HUES48 (cell line): Measurements from ENCODE around the gene SLC35F5.

Experiments used
- H3K27ac ChIP-seq: one replicate; pipeline ENCODE4 v1.7.0; 2013; ENCODE audit warnings: low read depth, low read length, inconsistent platforms
- H3K27me3 ChIP-seq: 2 replicates; pipeline ENCODE4 v1.6.1; 2013; ENCODE audit warnings: mild to moderate bottlenecking, low read length; ENCODE audit not compliant: control insufficient read depth, insufficient read depth
- H3K36me3 ChIP-seq: 2 replicates; pipeline ENCODE4 v1.6.1; 2013; ENCODE audit warnings: low read length; ENCODE audit not compliant: control insufficient read depth, insufficient read depth
- H3K4me1 ChIP-seq: 2 replicates; pipeline ENCODE4 v1.6.1; 2013; ENCODE audit warnings: mild to moderate bottlenecking, low read length; ENCODE audit not compliant: control insufficient read depth, insufficient read depth
- H3K4me3 ChIP-seq: 2 replicates; pipeline ENCODE4 v1.5.1; 2013; ENCODE audit warnings: mild to moderate bottlenecking, low read depth, low read length
- H3K9ac ChIP-seq: 2 replicates; pipeline ENCODE4 v1.6.1; 2013; ENCODE audit warnings: mild to moderate bottlenecking, low read depth, low read length, moderate library complexity
- H3K9me3 ChIP-seq: 2 replicates; pipeline ENCODE4 v1.6.1; 2013; ENCODE audit warnings: low read length; ENCODE audit not compliant: control insufficient read depth, insufficient read depth

Gene SLC35F5, protein sequence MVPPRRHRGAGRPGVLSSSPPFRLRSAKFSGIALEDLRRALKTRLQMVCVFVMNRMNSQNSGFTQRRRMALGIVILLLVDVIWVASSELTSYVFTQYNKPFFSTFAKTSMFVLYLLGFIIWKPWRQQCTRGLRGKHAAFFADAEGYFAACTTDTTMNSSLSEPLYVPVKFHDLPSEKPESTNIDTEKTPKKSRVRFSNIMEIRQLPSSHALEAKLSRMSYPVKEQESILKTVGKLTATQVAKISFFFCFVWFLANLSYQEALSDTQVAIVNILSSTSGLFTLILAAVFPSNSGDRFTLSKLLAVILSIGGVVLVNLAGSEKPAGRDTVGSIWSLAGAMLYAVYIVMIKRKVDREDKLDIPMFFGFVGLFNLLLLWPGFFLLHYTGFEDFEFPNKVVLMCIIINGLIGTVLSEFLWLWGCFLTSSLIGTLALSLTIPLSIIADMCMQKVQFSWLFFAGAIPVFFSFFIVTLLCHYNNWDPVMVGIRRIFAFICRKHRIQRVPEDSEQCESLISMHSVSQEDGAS

GRCh38 chr2:113756355-113757137 lies at the start of gene SLC35F5:
TSS of gene SLC35F5 (minus strand) at chr2:113756642. CDS start at chr2:113756409, 233 bp downstream.
- Histone ChIP-seq H3K9me3 (no peaks in the 10 kb centered on the region), H3K9ac (peak within 1 kb of the TSS; percentile 92), H3K27me3 (no peaks in the 10 kb centered on the region), H3K27ac (peak within 1 kb of the TSS; percentile 86), H3K4me1 (0 out of 2 replicates have a peak, but pooled peaks cover 4% of the 10 kb centered on the region), H3K4me3 (peak within 1 kb of the TSS; percentile 83), H3K36me3 (peaks cover 8% of the 10 kb centered on the region)

DNA sequence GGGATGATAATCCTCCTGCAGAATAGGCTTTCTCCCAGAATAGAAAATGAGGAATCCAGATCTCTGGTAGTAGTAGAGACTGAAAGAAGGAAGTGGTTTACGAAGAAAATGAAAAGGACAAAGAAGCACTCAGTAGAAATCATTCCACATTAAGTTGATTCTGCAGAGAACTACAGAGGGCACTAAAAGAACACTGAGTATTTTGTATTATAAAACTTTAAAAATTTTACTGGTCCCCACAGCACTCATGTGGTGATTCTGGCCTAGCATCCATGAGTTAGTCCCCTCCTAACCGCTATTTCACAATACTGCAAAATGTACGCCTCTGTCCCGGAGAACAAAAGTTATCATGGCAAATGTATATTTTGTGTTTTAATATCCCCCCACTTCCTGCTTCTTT lies 42.9 kb upstream of the SLC35F5 start:
- Histone ChIP-seq H3K27ac (no peak overlapping the region), H3K36me3 (no peaks in the 10 kb centered on the region), H3K4me1 (peaks cover 7% of the 10 kb centered on the region; the same call in 1 of the 2 replicates), H3K9ac (no peak overlapping the region), H3K27me3 (no peaks in the 10 kb centered on the region), H3K9me3 (no peaks in the 10 kb centered on the region), H3K4me3 (no peak overlapping the region)

GRCh38 chr2:113797237-113797636 lies 40.8 kb upstream of the SLC35F5 start:
- no peaks in the 10 kb centered on the region for H3K27me3 ChIP-seq
- H3K4me1 ChIP-seq: peaks cover 5% of the 10 kb centered on the region; the same call in 1 of the 2 replicates
- no peaks in the 10 kb centered on the region for H3K36me3 ChIP-seq
- H3K9ac ChIP-seq: no peak overlapping the region
- no peak overlapping the region for H3K4me3 ChIP-seq
- H3K9me3 ChIP-seq: no peaks in the 10 kb centered on the region
- no peak overlapping the region for H3K27ac ChIP-seq

- H3K9me3 ChIP-seq: no peaks in the 10 kb centered on the region
- H3K27ac ChIP-seq: no peak overlapping the region
- no peak overlapping the region for H3K9ac ChIP-seq
- H3K36me3 ChIP-seq: no peaks in the 10 kb centered on the region
- no peaks in the 10 kb centered on the region for H3K27me3 ChIP-seq
- H3K4me3 ChIP-seq: no peak overlapping the region
- no peaks in the 10 kb centered on the region for H3K4me1 ChIP-seq
Measured at GRCh38 chr2:113796592-113797175, 40.2 kb upstream of the SLC35F5 start.

DNA sequence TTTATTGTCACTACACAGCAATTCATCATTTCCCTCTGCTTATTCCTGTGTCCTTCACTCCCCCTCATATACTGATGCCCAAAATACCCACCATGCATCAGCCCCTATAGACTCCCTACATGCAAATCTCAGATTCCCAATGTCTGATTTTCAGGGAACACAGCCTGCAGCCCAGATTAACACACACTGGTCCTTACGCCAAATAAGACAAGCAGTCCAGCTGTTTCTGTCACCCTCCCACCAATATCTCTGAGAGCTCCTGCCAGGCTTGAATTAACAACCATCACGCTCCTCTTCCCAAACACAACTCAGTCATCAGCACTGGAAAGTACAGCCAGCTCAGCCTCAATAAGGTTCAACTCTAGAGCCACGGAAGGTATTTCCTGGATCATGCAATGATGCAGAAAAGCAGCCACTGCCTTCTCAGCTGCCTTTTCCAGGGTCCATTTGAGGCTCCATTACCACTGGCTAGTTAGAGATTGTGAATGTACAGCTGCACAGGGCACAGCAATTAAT lies 39.0 kb upstream of the SLC35F5 start:
- Histone ChIP-seq H3K9ac (no peak overlapping the region), H3K9me3 (no peaks in the 10 kb centered on the region), H3K4me1 (no peaks in the 10 kb centered on the region), H3K4me3 (no peak overlapping the region), H3K27me3 (no peaks in the 10 kb centered on the region), H3K27ac (no peak overlapping the region), H3K36me3 (no peaks in the 10 kb centered on the region)

- no peak overlapping the region for H3K27ac ChIP-seq
Measured at GRCh38 chr2:113791697-113792590, 35.5 kb upstream of the SLC35F5 start.

DNA sequence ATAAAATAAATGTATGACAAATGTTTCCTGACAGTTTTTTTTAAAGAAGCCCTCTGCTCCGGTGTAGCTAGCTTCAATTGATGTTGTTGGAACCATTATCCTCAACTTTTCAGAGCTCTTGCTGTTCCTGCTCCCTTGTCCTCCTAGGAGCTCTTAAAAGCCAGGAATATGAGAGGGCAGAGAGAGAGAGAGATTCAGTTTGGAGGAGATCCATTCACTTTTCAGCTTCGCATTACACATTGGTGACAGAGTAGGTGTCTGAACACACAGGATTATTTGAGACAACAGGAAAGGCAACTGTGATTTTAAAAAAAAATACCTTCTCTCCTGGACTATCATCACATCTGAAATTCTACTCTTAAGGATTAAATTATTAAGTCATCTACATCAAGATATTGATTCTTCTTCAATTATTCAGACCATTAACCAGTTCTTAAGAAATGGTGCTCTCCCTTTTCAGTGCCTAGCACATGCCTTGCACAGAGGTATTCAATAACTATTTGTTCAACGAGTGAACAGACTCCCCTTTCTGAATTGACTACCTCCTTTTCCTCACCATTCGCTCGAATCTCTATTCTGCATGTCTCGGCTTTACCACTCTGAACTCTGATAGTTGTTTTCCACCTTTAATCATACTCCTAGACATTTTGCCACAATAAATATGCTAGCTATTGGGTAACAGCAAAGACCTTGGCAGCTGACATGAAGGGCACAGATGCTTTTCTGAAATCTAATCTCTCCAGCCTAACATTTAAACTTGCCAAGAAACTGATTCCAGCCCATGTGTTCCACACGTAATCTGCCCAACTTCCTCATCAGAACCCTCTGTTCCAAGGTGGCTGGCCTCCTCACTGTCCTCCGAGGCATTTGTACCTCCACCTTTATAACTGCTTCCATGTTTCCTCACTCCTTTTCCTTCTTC lies 28.6 kb upstream of the SLC35F5 start:
- Histone ChIP-seq H3K4me1 (no peaks in the 10 kb centered on the region), H3K9me3 (no peaks in the 10 kb centered on the region), H3K27ac (no peak overlapping the region), H3K27me3 (no peaks in the 10 kb centered on the region), H3K36me3 (no peaks in the 10 kb centered on the region), H3K4me3 (no peak overlapping the region), H3K9ac (no peak overlapping the region)

More at GRCh38 chr2:113791697-113792590, 35.5 kb upstream of the SLC35F5 start:
- H3K9me3 ChIP-seq: no peaks in the 10 kb centered on the region
- no peaks in the 10 kb centered on the region for H3K4me1 ChIP-seq
- H3K27me3 ChIP-seq: no peaks in the 10 kb centered on the region
- no peak overlapping the region for H3K4me3 ChIP-seq
- H3K9ac ChIP-seq: no peak overlapping the region
- no peaks in the 10 kb centered on the region for H3K36me3 ChIP-seq

DNA sequence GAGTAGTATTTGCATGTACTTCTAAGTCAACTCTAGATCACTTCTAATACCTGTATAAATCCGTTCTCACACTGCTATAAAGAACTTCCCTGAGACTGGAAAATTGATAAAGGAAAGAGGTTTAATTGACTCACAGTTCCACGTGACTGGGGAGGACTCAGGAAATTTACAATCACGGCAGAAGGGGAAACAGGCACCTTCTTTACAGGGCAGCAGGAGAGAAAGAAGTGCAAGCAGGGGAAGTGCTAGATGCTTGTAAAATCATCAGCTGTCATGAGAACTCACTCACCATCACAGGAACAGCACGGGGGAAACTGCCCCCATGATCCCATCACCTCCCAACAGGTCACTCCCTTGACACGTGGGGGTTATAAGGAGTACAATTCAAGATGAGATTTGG lies 24.0 kb upstream of the SLC35F5 start:
- Histone ChIP-seq H3K9ac (no peak overlapping the region), H3K9me3 (no peaks in the 10 kb centered on the region)

GRCh38 chr2:113777371-113777770 lies 20.9 kb upstream of the SLC35F5 start:
- Histone ChIP-seq H3K4me3 (no peak overlapping the region), H3K27ac (no peak overlapping the region), H3K9ac (no peak overlapping the region), H3K36me3 (no peaks in the 10 kb centered on the region), H3K9me3 (no peaks in the 10 kb centered on the region), H3K4me1 (no peaks in the 10 kb centered on the region), H3K27me3 (no peaks in the 10 kb centered on the region)

More for the DNA sequence above, 24.0 kb upstream of the SLC35F5 start:
- no peak overlapping the region for H3K27ac ChIP-seq
- no peaks in the 10 kb centered on the region for H3K4me1 ChIP-seq
- no peaks in the 10 kb centered on the region for H3K27me3 ChIP-seq
- no peak overlapping the region for H3K4me3 ChIP-seq
- no peaks in the 10 kb centered on the region for H3K36me3 ChIP-seq
